Measurements from ENCODE around the gene THSD7B. TPM values are rescaled to one million over a fixed set of nuclear protein-coding genes. Genes with fewer than 3 reads are reported as not detected.

The THSD7B gene
- total and polyA plus RNA-seq, 2 of the 13 experiments (the other 11 are each of a cell fraction or from before 2014, with no cell fraction given): 0.02 TPM; not detected in 1

GRCh38 chr2:136891100-136891499 lies 125.8 kb downstream of the THSD7B start (continued):
- no peak for TF ChIP-seq DDIT3 (CRISPR knock-in tag; IDR thresholded peaks at IDR 0.05)
- TF ChIP-seq ZNF260 (CRISPR knock-in tag; IDR thresholded peaks at IDR 0.05; ENCODE audit: borderline replicate concordance, low read depth): no peak
- no peak for TF ChIP-seq ZNF691 (CRISPR knock-in tag; IDR thresholded peaks at IDR 0.05; ENCODE audit: borderline replicate concordance, low read depth)
- no peak for TF ChIP-seq KIAA2018 (CRISPR knock-in tag; IDR thresholded peaks at IDR 0.05; ENCODE audit: borderline replicate concordance)
- TF ChIP-seq CREM (IDR thresholded peaks at IDR 0.05): no peak
- no peak for TF ChIP-seq CREM (CRISPR knock-in tag; IDR thresholded peaks at IDR 0.05)
- TF ChIP-seq SSRP1 (CRISPR knock-in tag; IDR thresholded peaks at IDR 0.05): no peak

Data from HepG2 (cell line).